Subcutaneous adipose tissue (tissue), 4 donors: ENCODE results near the gene SAMD9L. TPM values are rescaled to one million over a fixed set of nuclear protein-coding genes. Genes with fewer than 3 reads are reported as not detected.

Experiments used
- total RNA-seq, 4 donors: library from RNA; depleted of rRNA; stranded (reverse); fragments of >200 nt; gene quantifications; one replicate each; pipeline ENCODE4 v1.1.0, GENCODE V29; 2016
- TF ChIP-seq, protein P1 (sequence below): fragments of 450-650 bp; IDR thresholded peaks from one replicate; pipeline ENCODE4 v1.5.1; 2016; ENCODE audit warnings: low read depth, mild to moderate bottlenecking, control low read depth, antibody characterized with exemption, moderate library complexity

SAMD9L gene
- total RNA-seq, 4 donors from 2014 or later = 6.7 to 23.5 (median 16.8) TPM

DNA sequence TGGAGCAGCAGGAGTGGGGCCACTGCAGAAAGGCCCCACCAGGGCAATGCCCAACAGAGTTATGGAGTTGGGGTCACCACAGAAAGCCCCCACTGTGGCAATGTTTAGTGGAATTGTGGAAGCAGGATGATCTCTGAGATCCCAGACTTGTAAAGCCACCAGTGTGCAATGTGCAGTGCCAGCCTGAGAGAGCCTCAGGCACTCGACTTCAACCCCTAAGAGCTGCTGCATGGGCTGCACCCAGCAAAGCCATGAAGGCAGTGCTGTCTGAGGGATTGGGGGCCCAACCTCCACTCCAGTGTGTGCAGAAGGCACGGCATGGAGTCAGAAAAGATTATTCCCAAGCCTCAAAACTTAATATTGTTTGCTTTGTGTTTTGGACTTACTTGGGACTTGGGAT, 50.8 kb downstream of the SAMD9L start:
- TF ChIP-seq, protein P1, sequence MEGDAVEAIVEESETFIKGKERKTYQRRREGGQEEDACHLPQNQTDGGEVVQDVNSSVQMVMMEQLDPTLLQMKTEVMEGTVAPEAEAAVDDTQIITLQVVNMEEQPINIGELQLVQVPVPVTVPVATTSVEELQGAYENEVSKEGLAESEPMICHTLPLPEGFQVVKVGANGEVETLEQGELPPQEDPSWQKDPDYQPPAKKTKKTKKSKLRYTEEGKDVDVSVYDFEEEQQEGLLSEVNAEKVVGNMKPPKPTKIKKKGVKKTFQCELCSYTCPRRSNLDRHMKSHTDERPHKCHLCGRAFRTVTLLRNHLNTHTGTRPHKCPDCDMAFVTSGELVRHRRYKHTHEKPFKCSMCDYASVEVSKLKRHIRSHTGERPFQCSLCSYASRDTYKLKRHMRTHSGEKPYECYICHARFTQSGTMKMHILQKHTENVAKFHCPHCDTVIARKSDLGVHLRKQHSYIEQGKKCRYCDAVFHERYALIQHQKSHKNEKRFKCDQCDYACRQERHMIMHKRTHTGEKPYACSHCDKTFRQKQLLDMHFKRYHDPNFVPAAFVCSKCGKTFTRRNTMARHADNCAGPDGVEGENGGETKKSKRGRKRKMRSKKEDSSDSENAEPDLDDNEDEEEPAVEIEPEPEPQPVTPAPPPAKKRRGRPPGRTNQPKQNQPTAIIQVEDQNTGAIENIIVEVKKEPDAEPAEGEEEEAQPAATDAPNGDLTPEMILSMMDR = no peak

DNA sequence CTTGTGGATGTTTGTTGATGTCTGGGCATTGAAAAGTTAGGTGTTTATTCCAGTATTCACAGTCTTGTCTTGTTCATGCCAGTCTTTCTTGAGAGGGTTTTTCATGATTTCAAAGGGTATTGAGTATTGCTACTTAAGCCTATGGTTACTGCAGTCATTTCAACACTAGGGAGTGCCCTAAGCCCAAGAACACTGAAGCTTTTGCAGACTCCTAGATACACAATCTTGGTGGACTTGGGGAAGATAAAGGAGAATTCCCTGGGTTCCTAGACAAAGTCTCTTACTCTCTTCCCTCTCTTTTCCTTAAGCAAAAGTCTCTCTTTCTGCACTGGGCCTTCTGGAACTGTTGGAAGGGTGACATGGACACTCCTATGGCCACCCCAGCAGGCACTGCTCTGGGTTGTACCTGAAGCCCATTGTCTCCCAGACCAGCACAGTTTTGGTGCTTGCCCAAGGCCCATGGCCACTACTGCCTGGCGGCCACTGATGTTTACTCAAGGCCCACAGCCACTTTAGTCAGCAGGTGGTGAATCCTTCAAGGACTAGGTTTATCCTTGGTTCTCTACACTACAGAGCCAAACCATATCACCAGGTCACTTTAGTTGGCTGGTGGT, 55.3 kb downstream of the SAMD9L start:
- TF ChIP-seq, protein P1 = no peak

Other genes with a start within 250 kb of the SAMD9L start
- 10 to 100 TPM in 1 of 4 donors, 1 to 10 TPM in 3; 5.9 to 15.0 (median 7.2) TPM for gene SAMD9, start 30.4 kb downstream of the SAMD9L start, total RNA-seq
- gene HEPACAM2, start 78.1 kb upstream of the SAMD9L start, total RNA-seq = under 1 TPM in 1 of 4 donors, not detected in 3; 0.17 TPM
- gene VPS50, start 84.0 kb upstream of the SAMD9L start, total RNA-seq = 10 to 100 TPM; 33.3 to 50.1 (median 34.6) TPM